Measurements from ENCODE around the gene RBM33.

The RBM33 gene

GRCh38 chr7:155753446-155753965 lies 109.0 kb downstream of the RBM33 start:
- no peaks in the 10 kb centered on the region for H3K9me3 Mint-ChIP-seq
- ATAC-seq (no peak), DNase-seq (no peak)
- H3K36me3 Mint-ChIP-seq (ENCODE audit: low read depth) = peaks cover 33% of the 10 kb centered on the region
- H3K27ac Mint-ChIP-seq = peak overlapping the region; percentile 58
- no peak overlapping the region for H3K4me3 Mint-ChIP-seq
- peaks cover 81% of the 10 kb centered on the region for H3K4me1 Mint-ChIP-seq
- no peaks in the 10 kb centered on the region for H3K27me3 Mint-ChIP-seq

- Mint-ChIP-seq H3K4me3 (no peak overlapping the region), H3K36me3 (ENCODE audit: low read depth) (peaks cover 36% of the 10 kb centered on the region)
- no peak for ATAC-seq
Observed at GRCh38 chr7:155754165-155754564, 109.7 kb downstream of the RBM33 start.

GRCh38 chr7:155755026-155755425 lies 110.6 kb downstream of the RBM33 start:
- ATAC-seq = no peak
- H3K27ac Mint-ChIP-seq = peak overlapping the region; percentile 55
- peaks cover 69% of the 10 kb centered on the region for H3K4me1 Mint-ChIP-seq

More at GRCh38 chr7:155754165-155754564, 109.7 kb downstream of the RBM33 start:
- Mint-ChIP-seq H3K27me3 (no peaks in the 10 kb centered on the region), H3K9me3 (no peaks in the 10 kb centered on the region), H3K4me1 (peaks cover 77% of the 10 kb centered on the region), H3K27ac (no peak overlapping the region)
- no peak for DNase-seq

GRCh38 chr7:155756322-155756721 lies 111.9 kb downstream of the RBM33 start:
- Mint-ChIP-seq H3K4me3 (no peak overlapping the region), H3K36me3 (ENCODE audit: low read depth) (peaks cover 43% of the 10 kb centered on the region), H3K27me3 (no peaks in the 10 kb centered on the region), H3K9me3 (no peaks in the 10 kb centered on the region), H3K27ac (no peak overlapping the region), H3K4me1 (peaks cover 63% of the 10 kb centered on the region)
- ATAC-seq (no peak), DNase-seq (no peak)

More at GRCh38 chr7:155755026-155755425, 110.6 kb downstream of the RBM33 start:
- peaks cover 39% of the 10 kb centered on the region for H3K36me3 Mint-ChIP-seq (ENCODE audit: low read depth)
- H3K4me3 Mint-ChIP-seq = no peak overlapping the region
- no peaks in the 10 kb centered on the region for H3K9me3 Mint-ChIP-seq
- H3K27me3 Mint-ChIP-seq = no peaks in the 10 kb centered on the region
- no peak for DNase-seq

GRCh38 chr7:155758348-155758747 lies 113.9 kb downstream of the RBM33 start:
- Mint-ChIP-seq H3K4me3 (no peak overlapping the region), H3K4me1 (peaks cover 63% of the 10 kb centered on the region), H3K36me3 (ENCODE audit: low read depth) (peaks cover 41% of the 10 kb centered on the region), H3K9me3 (no peaks in the 10 kb centered on the region), H3K27me3 (no peaks in the 10 kb centered on the region), H3K27ac (no peak overlapping the region)
- DNase-seq = no peak
- ATAC-seq = no peak

- Mint-ChIP-seq H3K4me3 (no peak overlapping the region), H3K4me1 (peaks cover 63% of the 10 kb centered on the region), H3K36me3 (ENCODE audit: low read depth) (peaks cover 46% of the 10 kb centered on the region), H3K27ac (no peak overlapping the region), H3K27me3 (no peaks in the 10 kb centered on the region), H3K9me3 (no peaks in the 10 kb centered on the region)
- DNase-seq (no peak), ATAC-seq (no peak)
Observed at GRCh38 chr7:155759740-155760430, 115.4 kb downstream of the RBM33 start.

- Mint-ChIP-seq H3K36me3 (ENCODE audit: low read depth) (peaks cover 49% of the 10 kb centered on the region), H3K4me3 (no peak overlapping the region), H3K27me3 (no peaks in the 10 kb centered on the region), H3K9me3 (no peaks in the 10 kb centered on the region), H3K4me1 (peaks cover 63% of the 10 kb centered on the region), H3K27ac (no peak overlapping the region)
- DNase-seq (no peak), ATAC-seq (no peak)
Observed at GRCh38 chr7:155761162-155761561, 116.7 kb downstream of the RBM33 start.

- Mint-ChIP-seq H3K27ac (no peak overlapping the region), H3K27me3 (no peaks in the 10 kb centered on the region), H3K36me3 (ENCODE audit: low read depth) (peaks cover 42% of the 10 kb centered on the region), H3K9me3 (no peaks in the 10 kb centered on the region), H3K4me1 (peaks cover 55% of the 10 kb centered on the region), H3K4me3 (no peak overlapping the region)
- DNase-seq = no peak
- no peak for ATAC-seq
Observed at GRCh38 chr7:155762036-155762435, 117.6 kb downstream of the RBM33 start.

GRCh38 chr7:155762655-155763054 lies 118.2 kb downstream of the RBM33 start:
- H3K36me3 Mint-ChIP-seq (ENCODE audit: low read depth) = peaks cover 43% of the 10 kb centered on the region
- H3K9me3 Mint-ChIP-seq = no peaks in the 10 kb centered on the region
- H3K27me3 Mint-ChIP-seq = no peaks in the 10 kb centered on the region
- no peak overlapping the region for H3K4me3 Mint-ChIP-seq
- no peak for DNase-seq
- H3K4me1 Mint-ChIP-seq = peaks cover 56% of the 10 kb centered on the region
- peak overlapping the region; percentile 98 for H3K27ac Mint-ChIP-seq
- ATAC-seq = no peak

GRCh38 chr7:155763122-155763521 lies 118.7 kb downstream of the RBM33 start:
- DNase-seq (no peak), ATAC-seq (no peak)
- Mint-ChIP-seq H3K4me1 (peaks cover 56% of the 10 kb centered on the region), H3K36me3 (ENCODE audit: low read depth) (peaks cover 45% of the 10 kb centered on the region), H3K27me3 (no peaks in the 10 kb centered on the region), H3K27ac (peak overlapping the region; percentile 98), H3K4me3 (peak overlapping the region; percentile 74), H3K9me3 (no peaks in the 10 kb centered on the region)

- peak overlapping the region; percentile 98 for H3K27ac Mint-ChIP-seq
- DNase-seq (peak; percentile 76), ATAC-seq (peak; percentile 82)
- H3K36me3 Mint-ChIP-seq (ENCODE audit: low read depth) = peaks cover 47% of the 10 kb centered on the region
- H3K4me3 Mint-ChIP-seq = peak overlapping the region; percentile 74
- H3K4me1 Mint-ChIP-seq = peaks cover 58% of the 10 kb centered on the region
- H3K27me3 Mint-ChIP-seq = no peaks in the 10 kb centered on the region
- no peaks in the 10 kb centered on the region for H3K9me3 Mint-ChIP-seq
Observed at GRCh38 chr7:155763691-155764437, 119.4 kb downstream of the RBM33 start.

GRCh38 chr7:155764438-155764793 lies 120.0 kb downstream of the RBM33 start:
- Mint-ChIP-seq H3K9me3 (no peaks in the 10 kb centered on the region), H3K4me1 (peaks cover 58% of the 10 kb centered on the region), H3K27ac (peak overlapping the region; percentile 98), H3K27me3 (no peaks in the 10 kb centered on the region), H3K4me3 (peak overlapping the region; percentile 74), H3K36me3 (ENCODE audit: low read depth) (peaks cover 48% of the 10 kb centered on the region)
- peak; percentile 66 for DNase-seq
- ATAC-seq = peak; percentile 84

GRCh38 chr7:155765458-155765857 lies 121.0 kb downstream of the RBM33 start:
- no peak for ATAC-seq
- Mint-ChIP-seq H3K4me3 (no peak overlapping the region), H3K27ac (no peak overlapping the region), H3K27me3 (no peaks in the 10 kb centered on the region), H3K36me3 (ENCODE audit: low read depth) (peaks cover 46% of the 10 kb centered on the region), H3K9me3 (no peaks in the 10 kb centered on the region), H3K4me1 (peaks cover 58% of the 10 kb centered on the region)
- no peak for DNase-seq

- Mint-ChIP-seq H3K36me3 (ENCODE audit: low read depth) (peaks cover 49% of the 10 kb centered on the region), H3K4me3 (no peak overlapping the region), H3K27ac (no peak overlapping the region), H3K4me1 (peaks cover 50% of the 10 kb centered on the region), H3K9me3 (no peaks in the 10 kb centered on the region), H3K27me3 (no peaks in the 10 kb centered on the region)
- DNase-seq = no peak
- ATAC-seq = no peak
Observed at GRCh38 chr7:155766386-155766785, 121.9 kb downstream of the RBM33 start.
